HG03354 (cell line): Measurements from ENCODE around the gene RRAS2.
"Not testable (repeated sequence)": the region's sequence is repeated elsewhere in the genome, so short reads cannot be mapped to it uniquely, and the experiment has no call there.

ENCODE experiments used
- ATAC-seq: cut with Tn5 transposase; IDR thresholded peaks from one replicate; pipeline ENCODE4 v1.9.1; 2021; ENCODE audit warnings: mild to moderate bottlenecking; ENCODE audit not compliant: unreplicated experiment, poor library complexity, severe bottlenecking

Gene RRAS2

GRCh38 chr11:14345016-14345415 is 14.0 kb downstream of the RRAS2 start:
- ATAC-seq = not testable (repeated sequence)

- peak; percentile 67 for ATAC-seq
Measured at GRCh38 chr11:14342906-14343305, 16.1 kb downstream of the RRAS2 start.

- no peak for ATAC-seq
Measured at GRCh38 chr11:14341968-14342367, 17.0 kb downstream of the RRAS2 start.

- ATAC-seq = no peak
Measured at GRCh38 chr11:14340721-14341120, 18.3 kb downstream of the RRAS2 start.

DNA sequence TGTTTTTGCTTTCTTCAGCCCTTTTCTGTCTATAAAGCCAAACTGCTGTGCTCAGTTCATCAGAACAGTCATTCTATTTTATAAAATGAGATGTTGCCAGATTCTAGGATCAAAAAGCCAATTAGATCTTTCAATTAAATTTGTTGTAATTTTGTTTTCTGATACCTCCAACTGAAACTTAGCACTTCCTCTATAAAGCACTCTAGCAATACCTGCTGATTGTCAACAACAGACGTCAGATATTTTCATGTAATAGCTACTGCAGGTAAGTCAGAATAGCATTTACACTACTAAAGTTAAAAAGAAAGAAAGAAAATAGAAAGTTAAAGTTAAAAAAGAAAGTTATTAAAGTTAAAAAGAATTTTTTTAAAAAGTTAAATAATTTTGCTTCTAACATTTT is 19.6 kb downstream of the RRAS2 start:
- no peak for ATAC-seq

GRCh38 chr11:14336507-14337503 is 22.2 kb downstream of the RRAS2 start:
- ATAC-seq = no peak

GRCh38 chr11:14335712-14336111 is 23.3 kb downstream of the RRAS2 start:
- no peak for ATAC-seq

- no peak for ATAC-seq
Measured at GRCh38 chr11:14334893-14335292, 24.1 kb downstream of the RRAS2 start.

GRCh38 chr11:14334192-14334591 is 24.8 kb downstream of the RRAS2 start:
- no peak for ATAC-seq

DNA sequence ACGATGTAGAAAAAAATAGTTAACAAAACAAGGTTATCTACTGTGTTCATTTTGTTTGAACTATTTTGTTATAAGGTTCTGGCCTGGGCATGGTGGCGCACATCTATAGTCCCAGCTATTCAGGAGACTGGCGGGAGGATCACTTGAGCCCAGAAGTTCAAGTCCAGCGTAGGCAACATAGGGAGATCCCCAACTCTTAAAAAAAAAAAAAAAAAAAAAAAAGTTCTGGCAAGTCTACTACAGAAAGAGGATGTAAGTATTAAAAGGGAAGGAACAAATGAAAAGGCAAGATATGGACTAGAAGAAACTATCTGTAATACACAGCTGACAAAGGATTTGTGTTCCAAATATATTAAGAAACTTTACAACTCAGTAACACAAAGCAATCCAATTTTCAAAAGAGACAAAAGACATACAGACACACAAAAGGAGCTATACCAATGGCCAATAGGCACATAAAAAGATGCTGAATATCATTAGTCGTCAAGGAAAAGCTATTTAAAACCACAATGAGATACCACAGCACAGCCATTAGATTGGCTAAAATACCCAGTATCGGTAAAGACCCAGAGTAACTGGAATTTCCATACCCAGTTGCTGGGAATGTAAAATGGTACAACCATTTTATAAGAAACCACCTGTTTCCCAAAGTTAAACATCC is 27.4 kb downstream of the RRAS2 start:
- peak; percentile 58 for ATAC-seq

GRCh38 chr11:14330881-14331280 is 28.1 kb downstream of the RRAS2 start:
- ATAC-seq = no peak

DNA sequence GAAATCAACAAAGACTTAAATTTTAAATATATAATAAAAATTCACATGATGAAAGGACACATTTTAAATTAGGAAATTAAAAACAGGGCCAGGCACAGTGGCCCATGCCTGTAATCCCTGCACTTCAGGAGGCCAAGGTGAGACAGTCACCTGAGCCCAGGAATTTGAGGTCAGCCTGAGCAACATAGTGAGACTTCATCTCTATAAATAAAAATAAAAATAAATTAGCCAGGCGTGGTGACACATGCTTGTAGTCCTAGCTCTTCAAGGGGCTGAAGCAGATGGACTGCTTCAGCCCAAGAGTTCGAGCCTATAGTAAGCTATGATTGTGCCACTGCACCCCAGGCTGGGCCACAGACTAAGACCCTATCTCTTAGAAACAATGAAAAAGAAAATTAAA is 29.3 kb downstream of the RRAS2 start:
- no peak for ATAC-seq

DNA sequence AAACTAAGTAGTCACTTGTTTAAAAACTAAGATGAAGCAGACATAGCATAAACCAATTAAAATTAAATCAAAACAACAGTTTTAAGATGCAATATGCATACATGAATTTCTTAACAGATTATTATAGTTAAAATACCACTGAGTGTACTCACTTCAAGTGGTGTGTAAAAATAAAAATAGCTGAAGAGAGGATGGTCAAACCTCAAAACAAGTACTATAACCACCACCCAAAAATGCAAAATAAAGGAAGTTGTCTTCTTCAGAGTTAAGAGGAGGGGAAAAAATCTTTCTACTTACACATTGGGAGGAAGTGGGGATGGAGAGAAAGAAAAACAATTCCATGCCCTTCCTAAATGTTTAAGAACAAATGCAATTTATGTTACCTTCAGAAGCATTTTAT is 31.9 kb downstream of the RRAS2 start:
- ATAC-seq = no peak

DNA sequence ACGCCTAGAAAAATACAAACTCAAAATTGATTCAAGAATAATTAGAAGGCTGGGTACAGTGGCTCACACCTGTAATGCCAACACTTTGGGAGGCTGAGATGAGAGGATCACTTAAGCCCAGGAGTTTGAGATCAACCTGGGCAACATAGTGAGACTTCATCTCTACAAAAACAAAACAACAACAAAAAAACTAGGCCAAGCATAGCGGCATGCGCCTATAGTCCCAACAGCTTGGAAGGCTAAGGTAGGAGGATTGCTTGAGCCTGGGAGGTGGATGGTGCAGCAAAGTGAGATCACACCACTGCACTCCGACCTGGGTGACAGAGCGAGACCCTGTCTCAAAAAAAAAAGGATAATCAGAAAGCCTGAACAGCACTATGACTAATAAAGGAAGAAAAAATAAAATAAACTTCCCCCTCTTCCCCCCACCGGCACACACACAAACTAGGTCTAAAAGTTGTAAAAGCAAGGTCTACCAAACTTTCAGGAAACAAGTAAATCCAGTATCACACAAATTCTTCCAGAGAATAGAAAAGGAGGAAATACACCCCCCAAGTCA is 35.8 kb downstream of the RRAS2 start:
- ATAC-seq = peak; percentile 27

DNA sequence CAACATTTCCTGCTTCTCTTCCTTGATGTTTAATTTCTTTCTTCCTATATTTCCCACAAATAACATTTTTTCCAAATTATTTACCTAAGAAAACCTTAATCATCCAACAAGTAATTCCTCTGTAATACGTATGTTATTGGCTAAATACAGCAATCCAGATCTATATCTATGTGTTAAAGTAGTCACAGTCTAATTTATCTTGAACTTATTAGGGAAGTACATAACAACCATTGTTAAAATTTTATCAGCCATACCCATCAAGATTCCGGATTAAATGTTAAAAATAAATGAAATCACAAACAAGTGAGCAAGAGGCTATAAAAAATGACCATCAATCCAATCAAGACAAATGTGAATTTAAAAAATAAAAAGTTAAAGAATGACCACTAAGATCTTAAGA is 36.5 kb downstream of the RRAS2 start:
- no peak for ATAC-seq

GRCh38 chr11:14320020-14320419 is 39.0 kb downstream of the RRAS2 start:
- ATAC-seq = no peak

DNA sequence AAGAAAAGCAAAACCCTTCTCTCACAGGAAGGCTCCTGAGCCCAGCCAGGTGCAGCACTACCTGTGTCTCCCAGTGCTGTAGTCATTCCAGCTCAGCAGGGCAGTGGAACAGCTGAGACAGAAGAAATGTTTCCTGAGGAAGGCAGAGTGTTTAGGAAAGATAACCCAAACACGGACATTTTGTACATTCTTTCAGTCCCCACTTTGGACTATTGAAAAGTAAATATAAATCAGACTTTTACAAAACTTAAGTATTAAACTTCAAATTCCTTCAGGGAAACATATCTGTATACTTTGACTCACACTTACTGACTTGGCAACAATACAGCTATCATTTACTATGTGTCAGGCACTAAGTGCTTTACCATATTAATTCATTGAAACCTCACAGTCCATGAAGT is 40.4 kb downstream of the RRAS2 start:
- ATAC-seq = no peak

DNA sequence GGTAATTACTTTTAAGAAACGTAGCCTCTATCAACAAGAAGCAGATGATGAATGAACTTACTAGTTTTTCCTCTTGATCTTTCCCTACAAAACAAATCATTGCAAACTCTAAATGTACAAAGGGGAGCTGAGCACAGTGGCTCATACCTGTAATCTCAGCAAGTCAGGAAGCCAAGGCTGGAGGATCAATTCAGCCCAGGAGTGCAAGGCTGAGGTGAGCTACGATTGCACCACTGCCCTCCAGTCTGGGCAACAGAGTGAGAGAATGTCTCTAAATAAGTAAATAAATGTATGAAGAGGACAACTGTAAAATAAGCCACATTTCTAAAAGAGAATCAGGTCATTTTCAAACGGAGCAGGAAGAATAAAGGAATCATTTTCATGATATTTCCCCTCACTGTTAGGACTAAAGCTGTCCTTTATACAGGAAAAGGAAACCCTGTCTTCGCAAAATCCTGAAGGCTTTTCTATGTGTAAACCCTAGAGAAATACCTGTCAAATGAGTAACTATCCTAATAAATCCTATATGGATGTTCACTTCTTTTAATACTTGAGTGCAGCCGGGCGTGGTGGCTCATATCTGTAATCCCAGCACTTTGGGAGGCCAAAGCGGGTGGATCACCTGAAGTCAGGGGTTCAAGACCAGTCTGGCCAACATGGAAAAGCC is 41.2 kb downstream of the RRAS2 start:
- no peak for ATAC-seq

DNA sequence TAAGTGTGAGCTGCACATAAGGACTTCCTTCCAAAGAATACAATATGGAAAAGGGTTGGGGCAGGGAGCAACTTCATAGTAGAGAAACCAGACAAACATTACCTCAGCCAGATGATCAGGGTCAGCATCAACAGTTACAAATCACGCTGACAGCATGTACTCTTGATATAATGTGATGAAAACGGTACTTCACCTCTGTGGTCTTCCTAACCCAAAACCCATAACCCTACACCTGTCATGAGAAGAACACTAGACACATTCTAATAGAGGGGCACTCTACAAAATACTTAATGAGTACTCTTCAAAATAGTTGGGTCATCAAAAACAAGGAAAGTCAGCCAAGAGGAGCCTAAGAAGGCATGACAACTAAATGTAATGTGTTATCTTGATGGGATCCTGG is 43.9 kb downstream of the RRAS2 start:
- ATAC-seq = peak; percentile 53

DNA sequence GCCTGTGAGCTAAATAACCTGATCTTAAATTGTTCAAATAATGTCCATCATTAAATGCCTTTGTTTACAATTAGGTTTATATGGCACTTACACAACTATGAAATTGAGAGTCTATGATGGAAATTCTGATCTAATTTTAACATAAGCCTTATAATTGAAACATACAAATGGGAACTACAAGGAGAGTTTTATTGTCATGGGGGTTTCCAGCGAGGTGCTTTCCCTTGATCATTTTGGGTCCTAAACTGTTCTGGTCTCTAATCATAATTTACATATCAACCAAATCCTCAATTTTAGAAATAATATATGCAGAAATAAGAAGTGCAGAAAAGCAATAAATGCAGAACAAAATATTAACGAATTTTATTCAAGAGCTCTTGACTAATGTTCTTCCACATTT is 44.9 kb downstream of the RRAS2 start:
- ATAC-seq = peak; percentile 27
